Lower leg skin (tissue), 4 donors: ENCODE data around the gene GMEB2. TPM values are rescaled to one million over a fixed set of nuclear protein-coding genes. Genes with fewer than 3 reads are reported as not detected.

ENCODE experiments used
- DNase-seq, 2 donors: peaks; one replicate each; pipeline ENCODE4 v3.0.0-alpha.2; 2019; ENCODE audit warnings: low spot score in 2 of 2
- H3K4me3 ChIP-seq: fragments of 200-600 bp; sonication (generic); 2 replicates; pipeline ENCODE4 v1.5.1; 2017; ENCODE audit warnings: mild to moderate bottlenecking, low read depth; ENCODE audit not compliant: poor library complexity, severe bottlenecking
- CTCF ChIP-seq, 3 donors: fragments of 450-650 bp; IDR thresholded peaks; one replicate each; pipeline ENCODE4 v1.5.1; 2016; ENCODE audit warnings: antibody characterized with exemption in 3 of 3, mild to moderate bottlenecking in 3 of 3, moderate library complexity in 2 of 3
- POLR2A ChIP-seq, 2 donors: fragments of 450-650 bp; IDR thresholded peaks; one replicate each; pipeline ENCODE4 v1.6.1; 2016 to 2017; ENCODE audit warnings: antibody characterized with exemption in 2 of 2, mild to moderate bottlenecking in 1 of 2, moderate library complexity in 1 of 2
- WGBS, 2 donors: methylation state at CpG; one replicate each; pipeline ENCODE4 v1.1.5; 2018; 5-methylcytosine and 5-hydroxymethylcytosine counted together
- intact Hi-C: fragments of 100-400 bp; cut with DNase I; formaldehyde crosslinking; loops from one replicate; pipeline ENCODE4 v1.15.0; 2023; ENCODE audit warnings: low total_unique reads
- total RNA-seq, 4 donors: library from RNA; depleted of rRNA; stranded (reverse); fragments of >200 nt; gene quantifications; one replicate each; pipeline ENCODE4 v1.1.0, GENCODE V29; 2016

GMEB2 gene
- total RNA-seq, 4 donors from 2014 or later, result 11.9 to 18.3 (median 13.7) TPM

GRCh38 chr20:63580796-63581461 is 46.0 kb downstream of the GMEB2 start:
- no peak for TF ChIP-seq POLR2A (IDR thresholded peaks at IDR 0.05)
- TF ChIP-seq CTCF (IDR thresholded peaks at IDR 0.05), result no peak
- 37 to 38% methylated on average over 10 of the region's 12 CpGs for WGBS, 2 donors
- no peak for DNase-seq
- intact Hi-C loops, result no loop called here
- no peak overlapping the region for H3K4me3 ChIP-seq

GRCh38 chr20:63579017-63579694 is 47.7 kb downstream of the GMEB2 start:
- no peak for DNase-seq
- TF ChIP-seq CTCF (IDR thresholded peaks at IDR 0.05) (no peak), POLR2A (IDR thresholded peaks at IDR 0.05) (no peak)
- no peak overlapping the region for H3K4me3 ChIP-seq
- 70 to 74% methylated on average over 19 of the region's 19 CpGs for WGBS, 2 donors
- intact Hi-C loops, result no loop called here

- no peak overlapping the region for H3K4me3 ChIP-seq
- 82 to 85% methylated on average over 26 of the region's 26 CpGs for WGBS, 2 donors
- intact Hi-C loops, result no loop called here
- TF ChIP-seq CTCF (IDR thresholded peaks at IDR 0.05) (no peak), POLR2A (IDR thresholded peaks at IDR 0.05) (no peak)
- no peak for DNase-seq
Measured at GRCh38 chr20:63578224-63579016, 48.5 kb downstream of the GMEB2 start.

GRCh38 chr20:63577317-63577894 is 49.5 kb downstream of the GMEB2 start:
- 63 to 74% methylated on average over 17 to 18 of the region's 19 CpGs for WGBS, 2 donors
- TF ChIP-seq CTCF (IDR thresholded peaks at IDR 0.05), result no peak
- no peak for TF ChIP-seq POLR2A (IDR thresholded peaks at IDR 0.05)
- intact Hi-C loops, result no loop called here
- H3K4me3 ChIP-seq, result no peak overlapping the region
- no peak for DNase-seq

GRCh38 chr20:63576311-63576710 is 50.6 kb downstream of the GMEB2 start:
- H3K4me3 ChIP-seq, result no peak overlapping the region
- no peak for DNase-seq
- no peak for TF ChIP-seq POLR2A (IDR thresholded peaks at IDR 0.05)
- no peak for TF ChIP-seq CTCF (IDR thresholded peaks at IDR 0.05)
- intact Hi-C loops, result no loop called here
- 66 to 71% methylated on average over 7 of the region's 7 CpGs for WGBS, 2 donors
